Trophoblast cell (in vitro differentiated cells and primary cell): ENCODE results near the gene OPA1.

Source experiments
- DNase-seq, 2 donors: peaks; one replicate each; pipeline ENCODE4 v3.0.0-alpha.2; 2016
- H2AFZ ChIP-seq: 2 replicates; pipeline ENCODE4 v1.6.1; 2013; ENCODE audit warnings: low read length, moderate library complexity, mild to moderate bottlenecking; ENCODE audit not compliant: insufficient read depth, poor library complexity
- H2AK5ac ChIP-seq: 2 replicates; pipeline ENCODE4 v1.6.1; 2013; ENCODE audit warnings: mild to moderate bottlenecking, low read length
- H2BK120ac ChIP-seq: 2 replicates; pipeline ENCODE4 v1.6.1; 2013; ENCODE audit warnings: low read length, mild to moderate bottlenecking, moderate library complexity; ENCODE audit not compliant: insufficient read depth, poor library complexity
- H2BK12ac ChIP-seq: 2 replicates; pipeline ENCODE4 v1.6.1; 2013; ENCODE audit warnings: mild to moderate bottlenecking, low read length, moderate library complexity
- H2BK5ac ChIP-seq: 2 replicates; pipeline ENCODE4 v1.6.1; 2013; ENCODE audit warnings: low read length, low read depth, moderate library complexity, mild to moderate bottlenecking; ENCODE audit not compliant: poor library complexity
- H3K14ac ChIP-seq: 2 replicates; pipeline ENCODE4 v1.6.1; 2013; ENCODE audit warnings: mild to moderate bottlenecking, low read length
- H3K18ac ChIP-seq: 2 replicates; pipeline ENCODE4 v1.6.1; 2013; ENCODE audit warnings: mild to moderate bottlenecking, low read length
- H3K23ac ChIP-seq: 2 replicates; pipeline ENCODE4 v1.6.1; 2013; ENCODE audit warnings: low read length
- H3K27ac ChIP-seq: 2 replicates; pipeline ENCODE4 v1.5.1; 2013; ENCODE audit warnings: low read depth, mild to moderate bottlenecking, inconsistent platforms, low read length, moderate library complexity
- H3K27me3 ChIP-seq: 2 replicates; pipeline ENCODE4 v1.6.1; 2013; ENCODE audit warnings: inconsistent platforms, mild to moderate bottlenecking, low read length, moderate library complexity; ENCODE audit not compliant: insufficient read depth
- H3K36me3 ChIP-seq, 2 experiments: 1 replicate in 1 of 2; 2 replicates in 1 of 2; pipeline ENCODE4 v1.6.1; 2013; ENCODE audit warnings: low read length in 2 of 2, mild to moderate bottlenecking in 2 of 2, moderate library complexity in 1 of 2; ENCODE audit not compliant: insufficient read depth in 2 of 2, control insufficient read depth in 1 of 2
- H3K4ac ChIP-seq: 2 replicates; pipeline ENCODE4 v1.6.1; 2013; ENCODE audit warnings: low read depth, mild to moderate bottlenecking, low read length, moderate library complexity
- H3K4me1 ChIP-seq, 2 experiments: 1 replicate in 1 of 2; 2 replicates in 1 of 2; pipeline ENCODE4 v1.6.1; 2013; ENCODE audit warnings: low read length in 2 of 2, mild to moderate bottlenecking in 2 of 2, moderate library complexity in 1 of 2; ENCODE audit not compliant: insufficient read depth in 2 of 2, control insufficient read depth in 1 of 2
- H3K4me2 ChIP-seq: 2 replicates; pipeline ENCODE4 v1.6.1; 2013; ENCODE audit warnings: inconsistent platforms, mild to moderate bottlenecking, low read length, moderate library complexity
- H3K4me3 ChIP-seq: 2 replicates; pipeline ENCODE4 v1.5.1; 2013; ENCODE audit warnings: mild to moderate bottlenecking, low read depth, low read length, inconsistent platforms
- H3K79me1 ChIP-seq: one replicate; pipeline ENCODE4 v1.6.1; 2013; ENCODE audit warnings: low read length
- H3K79me2 ChIP-seq: 2 replicates; pipeline ENCODE4 v1.6.1; 2013; ENCODE audit warnings: low read length, mild to moderate bottlenecking; ENCODE audit not compliant: control insufficient read depth, insufficient read depth, poor library complexity
- H3K9ac ChIP-seq: 2 replicates; pipeline ENCODE4 v1.6.1; 2013; ENCODE audit warnings: mild to moderate bottlenecking, low read length
- H3K9me3 ChIP-seq: 2 replicates; pipeline ENCODE4 v1.6.1; 2013; ENCODE audit warnings: low read depth, mild to moderate bottlenecking, control low read depth, inconsistent platforms, low read length; ENCODE audit not compliant: insufficient read depth
- H4K12ac ChIP-seq: 2 replicates; pipeline ENCODE4 v1.6.1; 2013; ENCODE audit warnings: low read depth, mild to moderate bottlenecking, low read length, moderate library complexity
- H4K8ac ChIP-seq: 2 replicates; pipeline ENCODE4 v1.6.1; 2013; ENCODE audit warnings: low read depth, mild to moderate bottlenecking, low read length, moderate library complexity
- H4K91ac ChIP-seq: one replicate; pipeline ENCODE4 v1.6.1; 2013; ENCODE audit warnings: low read depth, mild to moderate bottlenecking, low read length, moderate library complexity
- WGBS: extraction: QIAGEN DNeasy Blood & Tissue Kit; methylation state at CpG from one replicate; pipeline ENCODE4 v1.1.7; 2013; ENCODE audit warnings: missing lambda C conversion rate; ENCODE audit not compliant: insufficient read length, insufficient coverage; ENCODE audit errors: extremely low coverage; 5-methylcytosine and 5-hydroxymethylcytosine counted together

The OPA1 gene

GRCh38 chr3:193731656-193732055, 138.6 kb downstream of the OPA1 start:
- Histone ChIP-seq H4K91ac (no peak overlapping the region), H2BK120ac (no peak overlapping the region), H4K8ac (no peak overlapping the region), H2BK12ac (no peak overlapping the region), H2BK5ac (no peak overlapping the region), H3K36me3 (no peaks in the 10 kb centered on the region), H3K4me2 (no peak overlapping the region), H3K79me2 (no peaks in the 10 kb centered on the region), H3K4me1 (peaks cover 4 to 6% of the 10 kb centered on the region in 2 experiments), H3K9me3 (peaks cover 2% of the 10 kb centered on the region), H3K23ac (no peak overlapping the region), H2AFZ (no peak overlapping the region), H3K4me3 (no peak overlapping the region), H3K27me3 (no peaks in the 10 kb centered on the region), H3K18ac (no peak overlapping the region), H3K14ac (no peak overlapping the region), H3K79me1 (no peaks in the 10 kb centered on the region), H2AK5ac (no peak overlapping the region), H3K27ac (no peak overlapping the region), H3K4ac (no peak overlapping the region), H4K12ac (no peak overlapping the region), H3K9ac (no peak overlapping the region)
- no peak for DNase-seq
- WGBS: no CpG with 5 or more reads among the region's 4 CpGs

- WGBS: no CpG with 5 or more reads among the region's 9 CpGs
- Histone ChIP-seq H2AK5ac (no peak overlapping the region), H3K4ac (no peak overlapping the region), H2BK12ac (no peak overlapping the region), H3K4me2 (no peak overlapping the region), H3K36me3 (no peaks in the 10 kb centered on the region), H4K12ac (no peak overlapping the region), H3K9me3 (peaks cover 2% of the 10 kb centered on the region), H3K18ac (no peak overlapping the region), H4K8ac (no peak overlapping the region), H2BK120ac (no peak overlapping the region), H3K14ac (no peak overlapping the region), H3K4me1 (peaks cover 4 to 9% of the 10 kb centered on the region in 2 experiments), H3K23ac (no peak overlapping the region), H4K91ac (no peak overlapping the region), H3K27me3 (no peaks in the 10 kb centered on the region), H3K79me1 (no peaks in the 10 kb centered on the region), H3K27ac (no peak overlapping the region), H2AFZ (no peak overlapping the region), H3K4me3 (no peak overlapping the region), H3K79me2 (no peaks in the 10 kb centered on the region), H3K9ac (no peak overlapping the region), H2BK5ac (no peak overlapping the region)
- DNase-seq: peak; percentile 16 to 42
These were observed 139.4 kb downstream of the OPA1 start for GRCh38 chr3:193732391-193732790.

- Histone ChIP-seq H3K9ac (no peak overlapping the region), H3K18ac (no peak overlapping the region), H2BK12ac (no peak overlapping the region), H3K23ac (no peak overlapping the region), H3K27ac (no peak overlapping the region), H3K4me2 (no peak overlapping the region), H3K14ac (no peak overlapping the region), H2AK5ac (no peak overlapping the region), H2BK5ac (no peak overlapping the region), H3K27me3 (no peaks in the 10 kb centered on the region), H3K79me1 (no peaks in the 10 kb centered on the region), H4K12ac (no peak overlapping the region), H3K36me3 (no peaks in the 10 kb centered on the region), H3K79me2 (no peaks in the 10 kb centered on the region), H2BK120ac (no peak overlapping the region), H3K4me1 (peaks cover 4 to 9% of the 10 kb centered on the region in 2 experiments), H3K4ac (no peak overlapping the region), H4K8ac (no peak overlapping the region), H2AFZ (no peak overlapping the region), H3K4me3 (no peak overlapping the region), H4K91ac (no peak overlapping the region), H3K9me3 (peaks cover 2% of the 10 kb centered on the region)
- no CpG with 5 or more reads among the region's 2 CpGs for WGBS
- peak; percentile 24 to 69 for DNase-seq
These were observed 139.8 kb downstream of the OPA1 start for GRCh38 chr3:193732827-193733226.

GRCh38 chr3:193734737-193735366, 141.8 kb downstream of the OPA1 start:
- H2AFZ ChIP-seq: no peak overlapping the region
- no CpG with 5 or more reads among the region's 15 CpGs for WGBS
- no peak overlapping the region for H2BK120ac ChIP-seq

More at GRCh38 chr3:193734737-193735366, 141.8 kb downstream of the OPA1 start:
- no peak overlapping the region for H2BK5ac ChIP-seq
- no peak overlapping the region for H4K91ac ChIP-seq
- no peak overlapping the region for H3K14ac ChIP-seq
- no peak overlapping the region for H3K27ac ChIP-seq
- H2BK12ac ChIP-seq: no peak overlapping the region
- H4K8ac ChIP-seq: no peak overlapping the region
- no peak overlapping the region for H3K4me2 ChIP-seq
- no peak overlapping the region for H2AK5ac ChIP-seq
- no peak overlapping the region for H3K9ac ChIP-seq
- H3K79me2 ChIP-seq: no peaks in the 10 kb centered on the region
- H3K18ac ChIP-seq: no peak overlapping the region
- H3K4me3 ChIP-seq: no peak overlapping the region
- H3K79me1 ChIP-seq: no peaks in the 10 kb centered on the region
- peak; percentile 83 to 87 for DNase-seq
- no peak overlapping the region for H3K4ac ChIP-seq
- no peaks in the 10 kb centered on the region for H3K36me3 ChIP-seq
- H3K27me3 ChIP-seq: no peaks in the 10 kb centered on the region
- peaks cover 4 to 9% of the 10 kb centered on the region in 2 experiments for H3K4me1 ChIP-seq
- H3K23ac ChIP-seq: no peak overlapping the region
- no peak overlapping the region for H4K12ac ChIP-seq
- H3K9me3 ChIP-seq: peaks cover 2% of the 10 kb centered on the region
